Activated CD8-positive, alpha-beta memory T cell treated with anti-CD3 and anti-CD28 coated beads, Interleukin-2, amount 10 ng/mL, durations not matched to agents 7 days and 5 days (primary cell): Measurements from ENCODE around the gene LLGL2. TPM values are rescaled to one million over a fixed set of nuclear protein-coding genes. Genes with fewer than 3 reads are reported as not detected.

Experiments used
- ATAC-seq: fragments of 150-1000 bp; cut with Tn5 transposase; one replicate; pipeline ENCODE4 v1.10.0; 2021; ENCODE audit warnings: moderate library complexity
- CTCF ChIA-PET: fragments of 350-600 bp; sonication (Branson Sonifier 250); formaldehyde crosslinking; loops from one replicate; lab custom pipeline; 2021; ENCODE audit warnings: antibody characterized with exemption; lab: Charles Lee
- DNase-seq: peaks from one replicate; pipeline ENCODE4 v3.0.0-alpha.2; 2020
- H3K27ac Mint-ChIP-seq: one replicate; pipeline ENCODE4 v1.8.0; 2021; ENCODE audit warnings: mild to moderate bottlenecking, mixed read lengths
- H3K27me3 Mint-ChIP-seq: one replicate; pipeline ENCODE4 v1.8.0; 2021; ENCODE audit warnings: mixed read lengths
- H3K36me3 Mint-ChIP-seq: one replicate; pipeline ENCODE4 v1.8.0; 2021; ENCODE audit warnings: mild to moderate bottlenecking, mixed read lengths
- H3K4me1 Mint-ChIP-seq: one replicate; pipeline ENCODE4 v1.8.0; 2021; ENCODE audit warnings: mixed read lengths
- H3K4me3 Mint-ChIP-seq: one replicate; pipeline ENCODE4 v1.8.0; 2021; ENCODE audit warnings: mild to moderate bottlenecking, moderate library complexity, mixed read lengths
- H3K9me3 Mint-ChIP-seq: one replicate; pipeline ENCODE4 v1.8.0; 2022; ENCODE audit warnings: low read depth, mixed read lengths
- microRNA-seq: library from miRNA; unstranded; fragments of <30 nt; microRNA quantifications from one replicate; pipeline ENCODE4 v1.2.0, GENCODE V29; 2022
- total RNA-seq, 2 experiments: library from RNA; stranded (reverse); gene quantifications; one replicate each; pipeline ENCODE4 v1.2.3, GENCODE V29; 2021

Gene LLGL2
- total RNA-seq, 2 experiments from 2014 or later, result 15.7 to 30.5 TPM

GRCh38 chr17:75624021-75624420 lies 98.5 kb downstream of the LLGL2 start:
- no peak overlapping the region for H3K4me3 Mint-ChIP-seq
- H3K9me3 Mint-ChIP-seq, result no peaks in the 10 kb centered on the region
- H3K4me1 Mint-ChIP-seq, result no peaks in the 10 kb centered on the region
- no peaks in the 10 kb centered on the region for H3K27me3 Mint-ChIP-seq
- no peak for ATAC-seq
- no peaks in the 10 kb centered on the region for H3K36me3 Mint-ChIP-seq
- no peak overlapping the region for H3K27ac Mint-ChIP-seq
- CTCF ChIA-PET, result interaction anchor here (0.9 to 3.4 kb wide), 5 partner anchors 10 to 129 kb away, joined by 3 to 30 read pairs (median 13); partner anchors contain the start of gene SMIM5
- no peak for DNase-seq

Small RNA genes lying within 50 kb of the gene (microRNA-seq; reads per million reads assigned to microRNA genes)
- gene MIR6785, result 2.1 reads per million

Other genes with a start within 250 kb of the LLGL2 start
- 10 to 100 TPM; 46.3 to 66.4 TPM for gene SLC25A19, start 236.3 kb upstream of the LLGL2 start, total RNA-seq
- gene GRB2, start 120.0 kb upstream of the LLGL2 start, total RNA-seq, result 100 to 1,000 TPM; 138 to 179 TPM
- 100 to 1,000 TPM in 1 of 2 experiments, 10 to 100 TPM in 1; 83.7 to 106 TPM for gene TMEM94, start 69.1 kb upstream of the LLGL2 start, total RNA-seq
- 1 to 10 TPM; 2.3 to 4.5 TPM for gene CASKIN2, start 10.2 kb upstream of the LLGL2 start, total RNA-seq
- gene TSEN54, start 9.2 kb upstream of the LLGL2 start, total RNA-seq, result 10 to 100 TPM; 92.0 to 97.7 TPM
- 10 to 100 TPM; 12.4 to 25.6 TPM for gene MYO15B, start 62.1 kb downstream of the LLGL2 start, total RNA-seq
- under 1 TPM in 1 of 2 experiments, not detected in 1; 0.15 TPM for gene SMIM5, start 107.7 kb downstream of the LLGL2 start, total RNA-seq
- gene RECQL5, start 141.5 kb downstream of the LLGL2 start, total RNA-seq, result 10 to 100 TPM; 35.5 to 46.2 TPM
- 100 to 1,000 TPM in 1 of 2 experiments, 10 to 100 TPM in 1; 100.0 to 106 TPM for gene SAP30BP, start 141.6 kb downstream of the LLGL2 start, total RNA-seq
- gene ITGB4, start 195.8 kb downstream of the LLGL2 start, total RNA-seq, result 1 to 10 TPM; 1.0 to 1.1 TPM
- gene GALK1, start 239.5 kb downstream of the LLGL2 start, total RNA-seq, result 10 to 100 TPM; 46.1 to 53.7 TPM